ENCODE results near the gene FBXL13.
"Not testable (repeated sequence)": the region's sequence is repeated elsewhere in the genome, so short reads cannot be mapped to it uniquely, and the experiment has no call there.

FBXL13 gene

GRCh38 chr7:103082497-103082896, 7.9 kb upstream of the FBXL13 start:
- Histone ChIP-seq H3K4me1 (ENCODE audit: insufficient read depth, low read length, severe bottlenecking) (no peaks in the 10 kb centered on the region), H3K36me3 (ENCODE audit: insufficient read depth, low read length) (peaks cover 54% of the 10 kb centered on the region; the same call in 1 of the 2 replicates), H3K27me3 (ENCODE audit: insufficient read depth, low read length) (no peaks in the 10 kb centered on the region), H4K20me1 (ENCODE audit: insufficient read depth, low read length) (no peaks in the 10 kb centered on the region), H3F3A (ENCODE audit: insufficient read depth, low read length) (no peaks in the 10 kb centered on the region), H3K9ac (ENCODE audit: low read length) (no peak overlapping the region), H3K27ac (ENCODE audit: low read depth, low read length, poor library complexity, severe bottlenecking) (no peak overlapping the region), H3K4me3 (ENCODE audit: low read depth, low read length, poor library complexity, severe bottlenecking) (no peak overlapping the region), H3K79me2 (ENCODE audit: insufficient read depth, low read length) (peaks cover 8% of the 10 kb centered on the region), H3K9me3 (ENCODE audit: low read length) (no peaks in the 10 kb centered on the region), H3K9me2 (ENCODE audit: low read depth, low read length) (no peaks in the 10 kb centered on the region), H2AFZ (ENCODE audit: low read length) (no peak overlapping the region), H3K4me2 (ENCODE audit: low read length) (no peak overlapping the region)
- TF ChIP-seq EZH2 (IDR thresholded peaks at IDR 0.05; ENCODE audit: borderline replicate concordance, low read length) (no peak), CTCF (IDR thresholded peaks at IDR 0.05; ENCODE audit: low read length) (no peak)

GRCh38 chr7:103080923-103081322, 6.3 kb upstream of the FBXL13 start:
- peaks cover 15% of the 10 kb centered on the region for H3K79me2 ChIP-seq (ENCODE audit: insufficient read depth, low read length)
- no peaks in the 10 kb centered on the region for H4K20me1 ChIP-seq (ENCODE audit: insufficient read depth, low read length)
- no peak overlapping the region for H3K4me2 ChIP-seq (ENCODE audit: low read length)
- no peaks in the 10 kb centered on the region for H3F3A ChIP-seq (ENCODE audit: insufficient read depth, low read length)
- H3K27me3 ChIP-seq (ENCODE audit: insufficient read depth, low read length) = no peaks in the 10 kb centered on the region
- no peak overlapping the region for H2AFZ ChIP-seq (ENCODE audit: low read length)
- no peak for TF ChIP-seq EZH2 (IDR thresholded peaks at IDR 0.05; ENCODE audit: borderline replicate concordance, low read length)
- TF ChIP-seq CTCF (IDR thresholded peaks at IDR 0.05; ENCODE audit: low read length) = no peak
- no peak overlapping the region for H3K27ac ChIP-seq (ENCODE audit: low read depth, low read length, poor library complexity, severe bottlenecking)
- no peak overlapping the region for H3K4me3 ChIP-seq (ENCODE audit: low read depth, low read length, poor library complexity, severe bottlenecking)
- H3K4me1 ChIP-seq (ENCODE audit: insufficient read depth, low read length, severe bottlenecking) = peaks cover 13% of the 10 kb centered on the region
- H3K9me2 ChIP-seq (ENCODE audit: low read depth, low read length) = no peaks in the 10 kb centered on the region
- H3K9ac ChIP-seq (ENCODE audit: low read length) = no peak overlapping the region
- peaks cover 42% of the 10 kb centered on the region; the same call in 1 of the 2 replicates for H3K36me3 ChIP-seq (ENCODE audit: insufficient read depth, low read length)
- H3K9me3 ChIP-seq (ENCODE audit: low read length) = no peaks in the 10 kb centered on the region

DNA sequence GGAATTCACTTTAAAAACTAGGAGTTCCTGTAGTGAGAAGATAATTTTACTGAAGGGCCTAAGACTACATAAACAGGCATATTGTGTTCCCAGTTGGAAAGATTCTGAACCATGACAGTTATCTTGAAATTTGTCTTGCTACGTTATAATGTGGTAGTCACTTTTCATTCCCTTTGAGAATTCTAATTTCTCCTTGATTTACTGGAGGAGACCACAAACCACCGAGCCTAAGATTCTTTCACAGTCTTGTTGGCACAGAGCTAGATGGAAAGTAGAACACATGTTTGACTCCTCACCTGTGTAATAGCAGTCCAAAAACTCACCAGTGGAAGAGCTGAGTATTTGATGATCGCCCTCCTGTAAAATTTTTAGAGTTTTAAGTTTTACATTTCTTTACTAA, 5.2 kb upstream of the FBXL13 start:
- H3K4me3 ChIP-seq (ENCODE audit: low read depth, low read length, poor library complexity, severe bottlenecking) = no peak overlapping the region
- H3K4me2 ChIP-seq (ENCODE audit: low read length) = no peak overlapping the region
- peaks cover 19% of the 10 kb centered on the region for H3K79me2 ChIP-seq (ENCODE audit: insufficient read depth, low read length)
- H3K4me1 ChIP-seq (ENCODE audit: insufficient read depth, low read length, severe bottlenecking) = peaks cover 17% of the 10 kb centered on the region
- peaks cover 32% of the 10 kb centered on the region; the same call in 1 of the 2 replicates for H3K36me3 ChIP-seq (ENCODE audit: insufficient read depth, low read length)
- no peak overlapping the region for H3K27ac ChIP-seq (ENCODE audit: low read depth, low read length, poor library complexity, severe bottlenecking)
- no peak overlapping the region for H3K9ac ChIP-seq (ENCODE audit: low read length)
- no peaks in the 10 kb centered on the region for H3K9me3 ChIP-seq (ENCODE audit: low read length)
- no peaks in the 10 kb centered on the region for H4K20me1 ChIP-seq (ENCODE audit: insufficient read depth, low read length)
- TF ChIP-seq CTCF (IDR thresholded peaks at IDR 0.05; ENCODE audit: low read length) (no peak), EZH2 (IDR thresholded peaks at IDR 0.05; ENCODE audit: borderline replicate concordance, low read length) (no peak)
- no peaks in the 10 kb centered on the region for H3K27me3 ChIP-seq (ENCODE audit: insufficient read depth, low read length)
- no peaks in the 10 kb centered on the region for H3F3A ChIP-seq (ENCODE audit: insufficient read depth, low read length)
- H2AFZ ChIP-seq (ENCODE audit: low read length) = no peak overlapping the region
- H3K9me2 ChIP-seq (ENCODE audit: low read depth, low read length) = no peaks in the 10 kb centered on the region

DNA sequence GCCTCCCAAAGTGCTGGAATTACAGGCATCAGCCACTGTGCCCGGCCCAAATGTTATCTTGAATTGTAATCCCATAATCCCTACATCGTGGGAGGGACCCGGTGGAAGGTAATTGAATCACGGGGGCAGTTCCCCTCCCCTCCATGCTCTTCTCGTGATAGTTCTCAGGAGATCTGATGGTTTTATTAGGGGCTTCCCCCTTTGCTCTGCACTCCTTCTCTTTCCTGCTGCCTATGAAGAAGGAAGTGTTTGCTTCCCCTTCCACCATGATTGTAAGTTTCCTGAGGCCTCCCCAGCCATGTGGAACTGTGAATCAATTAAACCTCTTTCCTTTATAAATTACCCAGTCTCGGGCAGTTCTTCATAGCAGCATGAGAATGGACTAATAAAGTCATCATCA, 3.6 kb upstream of the FBXL13 start:
- H2AFZ ChIP-seq (ENCODE audit: low read length) = not testable (repeated sequence)
- peaks cover 19% of the 10 kb centered on the region for H3K79me2 ChIP-seq (ENCODE audit: insufficient read depth, low read length)

More for the DNA sequence above, 3.6 kb upstream of the FBXL13 start:
- H3K27ac ChIP-seq (ENCODE audit: low read depth, low read length, poor library complexity, severe bottlenecking); H3K9me3 ChIP-seq (ENCODE audit: low read length); H3K4me3 ChIP-seq (ENCODE audit: low read depth, low read length, poor library complexity, severe bottlenecking); H4K20me1 ChIP-seq (ENCODE audit: insufficient read depth, low read length); H3K4me2 ChIP-seq (ENCODE audit: low read length); H3K27me3 ChIP-seq (ENCODE audit: insufficient read depth, low read length); H3F3A ChIP-seq (ENCODE audit: insufficient read depth, low read length); H3K9me2 ChIP-seq (ENCODE audit: low read depth, low read length); H3K9ac ChIP-seq (ENCODE audit: low read length): not testable (repeated sequence)
- Histone ChIP-seq H3K36me3 (ENCODE audit: insufficient read depth, low read length) (peaks cover 16% of the 10 kb centered on the region; the same call in 1 of the 2 replicates), H3K4me1 (ENCODE audit: insufficient read depth, low read length, severe bottlenecking) (peaks cover 28% of the 10 kb centered on the region)
